ENCODE measurements around the gene GAB3.

- TF ChIP-seq, protein P1, sequence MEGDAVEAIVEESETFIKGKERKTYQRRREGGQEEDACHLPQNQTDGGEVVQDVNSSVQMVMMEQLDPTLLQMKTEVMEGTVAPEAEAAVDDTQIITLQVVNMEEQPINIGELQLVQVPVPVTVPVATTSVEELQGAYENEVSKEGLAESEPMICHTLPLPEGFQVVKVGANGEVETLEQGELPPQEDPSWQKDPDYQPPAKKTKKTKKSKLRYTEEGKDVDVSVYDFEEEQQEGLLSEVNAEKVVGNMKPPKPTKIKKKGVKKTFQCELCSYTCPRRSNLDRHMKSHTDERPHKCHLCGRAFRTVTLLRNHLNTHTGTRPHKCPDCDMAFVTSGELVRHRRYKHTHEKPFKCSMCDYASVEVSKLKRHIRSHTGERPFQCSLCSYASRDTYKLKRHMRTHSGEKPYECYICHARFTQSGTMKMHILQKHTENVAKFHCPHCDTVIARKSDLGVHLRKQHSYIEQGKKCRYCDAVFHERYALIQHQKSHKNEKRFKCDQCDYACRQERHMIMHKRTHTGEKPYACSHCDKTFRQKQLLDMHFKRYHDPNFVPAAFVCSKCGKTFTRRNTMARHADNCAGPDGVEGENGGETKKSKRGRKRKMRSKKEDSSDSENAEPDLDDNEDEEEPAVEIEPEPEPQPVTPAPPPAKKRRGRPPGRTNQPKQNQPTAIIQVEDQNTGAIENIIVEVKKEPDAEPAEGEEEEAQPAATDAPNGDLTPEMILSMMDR (IDR thresholded peaks at IDR 0.05; ENCODE audit: extremely low read depth in 1 of 2, insufficient read depth in 1 of 2, low read depth in 1 of 2, low read length in 2 of 2): peak in 1 of 2 donors; percentile 9
- peak; percentile 63 for TF ChIP-seq POLR2A (IDR thresholded peaks at IDR 0.05; ENCODE audit: low read depth, low read length)
- no peak for TF ChIP-seq POLR2AphosphoS5 (IDR thresholded peaks at IDR 0.05; ENCODE audit: insufficient read depth, low read depth, low read length)
- TF ChIP-seq MAX (IDR thresholded peaks at IDR 0.05; ENCODE audit: insufficient read depth, insufficient read length): peak; percentile 33
- TF ChIP-seq EZH2 (IDR thresholded peaks at IDR 0.05; ENCODE audit: borderline replicate concordance, low read depth, low read length, severe bottlenecking): no peak
- peak; percentile 54 for TF ChIP-seq MYC (IDR thresholded peaks at IDR 0.05; ENCODE audit: low read depth, low read length)
- TF ChIP-seq JUN (IDR thresholded peaks at IDR 0.05; ENCODE audit: borderline replicate concordance, insufficient read depth, insufficient read length, low read depth): no peak
- TF ChIP-seq FOS (IDR thresholded peaks at IDR 0.05; ENCODE audit: borderline replicate concordance, insufficient read depth, low read length): no peak
Measured at GRCh38 chrX:154762537-154763296, 11.8 kb upstream of the GAB3 start, which contains the start of gene DKC1.
